Fibroblast of lung (primary cell): Measurements from ENCODE around the gene SYNDIG1.

ENCODE experiments used
- EZH2 ChIP-seq: IDR thresholded peaks from 2 replicates; pipeline ENCODE4 v1.5.1; 2012; ENCODE audit warnings: low read length, control low read depth, mild to moderate bottlenecking; ENCODE audit errors: missing control alignments
- TF ChIP-seq, protein P1 (sequence below), 2 donors: IDR thresholded peaks in 1 of 2; conservative IDR thresholded peaks in 1 of 2; 1 replicate in 1 of 2; 2 replicates in 1 of 2; pipeline ENCODE4 v1.5.1; 2011 to 2012; ENCODE audit warnings: low read length in 2 of 2, control low read depth in 1 of 2, inconsistent platforms in 1 of 2, low read depth in 1 of 2, mild to moderate bottlenecking in 1 of 2

DNA sequence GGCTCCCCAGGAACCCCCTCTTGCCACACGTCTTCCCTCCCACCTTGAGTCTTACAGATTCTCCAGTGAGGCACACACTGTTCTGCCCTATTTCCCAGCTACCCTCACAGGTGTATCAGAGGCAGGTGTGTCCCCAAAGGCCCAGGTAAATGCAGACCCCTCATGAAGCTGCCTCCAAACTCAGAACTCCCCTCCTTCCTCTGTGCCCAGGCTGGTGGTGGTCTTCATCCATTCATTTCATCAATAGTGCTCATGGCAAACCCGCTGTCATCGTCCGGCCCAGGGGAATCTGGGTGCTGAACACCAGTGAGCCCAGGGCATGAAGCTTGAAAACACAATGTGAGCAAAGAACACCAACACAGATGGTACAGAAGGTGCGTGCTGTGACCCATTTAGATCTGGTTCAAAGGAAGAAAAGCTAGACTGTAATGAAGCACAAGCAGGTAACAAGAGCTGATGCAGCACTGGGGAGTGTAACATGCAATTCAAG lies 213.1 kb downstream of the SYNDIG1 start:
- TF ChIP-seq, protein P1, sequence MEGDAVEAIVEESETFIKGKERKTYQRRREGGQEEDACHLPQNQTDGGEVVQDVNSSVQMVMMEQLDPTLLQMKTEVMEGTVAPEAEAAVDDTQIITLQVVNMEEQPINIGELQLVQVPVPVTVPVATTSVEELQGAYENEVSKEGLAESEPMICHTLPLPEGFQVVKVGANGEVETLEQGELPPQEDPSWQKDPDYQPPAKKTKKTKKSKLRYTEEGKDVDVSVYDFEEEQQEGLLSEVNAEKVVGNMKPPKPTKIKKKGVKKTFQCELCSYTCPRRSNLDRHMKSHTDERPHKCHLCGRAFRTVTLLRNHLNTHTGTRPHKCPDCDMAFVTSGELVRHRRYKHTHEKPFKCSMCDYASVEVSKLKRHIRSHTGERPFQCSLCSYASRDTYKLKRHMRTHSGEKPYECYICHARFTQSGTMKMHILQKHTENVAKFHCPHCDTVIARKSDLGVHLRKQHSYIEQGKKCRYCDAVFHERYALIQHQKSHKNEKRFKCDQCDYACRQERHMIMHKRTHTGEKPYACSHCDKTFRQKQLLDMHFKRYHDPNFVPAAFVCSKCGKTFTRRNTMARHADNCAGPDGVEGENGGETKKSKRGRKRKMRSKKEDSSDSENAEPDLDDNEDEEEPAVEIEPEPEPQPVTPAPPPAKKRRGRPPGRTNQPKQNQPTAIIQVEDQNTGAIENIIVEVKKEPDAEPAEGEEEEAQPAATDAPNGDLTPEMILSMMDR (conservative IDR thresholded peaks at IDR 0.05 in 1 of 2, IDR thresholded peaks at IDR 0.05 in 1 of 2; ENCODE audit: low read depth in 1 of 2, low read length in 2 of 2) = no peak
- TF ChIP-seq EZH2 = no peak
